Measurements from ENCODE around the gene CSNK1A1.

- no peak for TF ChIP-seq CTCF (conservative IDR thresholded peaks at IDR 0.05; ENCODE audit: low read length)
- no peak for TF ChIP-seq EZH2phosphoT487 (IDR thresholded peaks at IDR 0.05; ENCODE audit: borderline replicate concordance)
Observed at GRCh38 chr5:149583394-149583793, 32.2 kb upstream of the CSNK1A1 start.

Measured in Loucy (cell line).